WTC11 (cell line): Measurements from ENCODE around the gene ANO2. TPM values are rescaled to one million over a fixed set of nuclear protein-coding genes. Genes with fewer than 3 reads are reported as not detected.

Experiments
- ATAC-seq: fragments of 200-7000 bp; cut with Tn5 transposase; 2 replicates; pipeline ENCODE4 v1.10.0; 2021; ENCODE audit warnings: mild to moderate bottlenecking, moderate library complexity
- CTCF ChIA-PET: fragments of 300-600 bp; sonication (Branson Sonifier 250); formaldehyde crosslinking; loops from one replicate; lab custom pipeline; 2021; ENCODE audit warnings: antibody characterized with exemption; lab: Charles Lee
- POLR2A ChIA-PET: fragments of 350-600 bp; sonication (Branson Sonifier 250); formaldehyde crosslinking; loops from one replicate; lab custom pipeline; 2021; ENCODE audit warnings: antibody characterized with exemption; lab: Charles Lee
- DNase-seq: peaks from one replicate; pipeline ENCODE4 v3.0.0; 2021; ENCODE audit warnings: low spot score
- H3K27ac Mint-ChIP-seq: 2 replicates; pipeline ENCODE4 v1.8.0; 2021; ENCODE audit warnings: mixed read lengths
- H3K27me3 Mint-ChIP-seq: 2 replicates; pipeline ENCODE4 v1.8.0; 2021; ENCODE audit warnings: low read depth, mild to moderate bottlenecking, moderate library complexity, mixed read lengths
- H3K36me3 Mint-ChIP-seq: 2 replicates; pipeline ENCODE4 v1.8.0; 2021; ENCODE audit warnings: mixed read lengths
- H3K4me1 Mint-ChIP-seq: 2 replicates; pipeline ENCODE4 v1.8.0; 2022; ENCODE audit warnings: mixed read lengths
- H3K4me3 Mint-ChIP-seq: 2 replicates; pipeline ENCODE4 v1.8.0; 2021; ENCODE audit warnings: mild to moderate bottlenecking, moderate library complexity, mixed read lengths
- H3K9me3 Mint-ChIP-seq: 2 replicates; pipeline ENCODE4 v1.8.0; 2021; ENCODE audit warnings: mixed read lengths
- AFF4 ChIP-seq: sonication (generic); formaldehyde crosslinking; IDR thresholded peaks from 2 replicates; pipeline ENCODE4 v1.8.1; 2023; ENCODE audit warnings: mild to moderate bottlenecking, missing genetic modification reagents, borderline replicate concordance
- E2F5 ChIP-seq: sonication (generic); formaldehyde crosslinking; IDR thresholded peaks from 2 replicates; pipeline ENCODE4 v1.8.1; 2022; ENCODE audit warnings: mild to moderate bottlenecking, moderate library complexity, missing genetic modification reagents
- IRF1 ChIP-seq: sonication (generic); formaldehyde crosslinking; IDR thresholded peaks from 2 replicates; pipeline ENCODE4 v1.8.0; 2023; ENCODE audit warnings: missing genetic modification reagents
- JUN ChIP-seq: sonication (generic); formaldehyde crosslinking; IDR thresholded peaks from 2 replicates; pipeline ENCODE4 v1.8.0; 2023; ENCODE audit warnings: mild to moderate bottlenecking, missing genetic modification reagents
- MLX ChIP-seq: sonication (generic); formaldehyde crosslinking; IDR thresholded peaks from 2 replicates; pipeline ENCODE4 v1.8.1; 2023; ENCODE audit warnings: mild to moderate bottlenecking, missing genetic modification reagents, moderate library complexity
- MXD4 ChIP-seq: fragments of 250-450 bp; sonication (Bioruptor Pico); IDR thresholded peaks from 2 replicates; pipeline ENCODE4 v1.8.0; 2021; ENCODE audit warnings: mild to moderate bottlenecking, moderate library complexity, borderline replicate concordance
- NFATC4 ChIP-seq: fragments of 250-450 bp; sonication (Bioruptor Pico); IDR thresholded peaks from 2 replicates; pipeline ENCODE4 v1.9.0; 2021; ENCODE audit warnings: mild to moderate bottlenecking
- NR3C1 ChIP-seq: sonication (generic); formaldehyde crosslinking; conservative IDR thresholded peaks from 2 replicates; pipeline ENCODE4 v1.8.1; 2023; ENCODE audit warnings: low read depth, mild to moderate bottlenecking, missing genetic modification reagents
- TP53 ChIP-seq: sonication (generic); formaldehyde crosslinking; IDR thresholded peaks from 2 replicates; pipeline ENCODE4 v1.8.1; 2023; ENCODE audit warnings: mild to moderate bottlenecking, missing genetic modification reagents
- ZBTB21 ChIP-seq: sonication (generic); formaldehyde crosslinking; IDR thresholded peaks from 2 replicates; pipeline ENCODE4 v1.8.1; 2023; ENCODE audit warnings: mild to moderate bottlenecking, missing genetic modification reagents, borderline replicate concordance
- ZBTB43 ChIP-seq: sonication (generic); formaldehyde crosslinking; IDR thresholded peaks from 2 replicates; pipeline ENCODE4 v1.8.1; 2023; ENCODE audit warnings: mild to moderate bottlenecking, missing genetic modification reagents
- ZNF219 ChIP-seq: sonication (generic); formaldehyde crosslinking; IDR thresholded peaks from 2 replicates; pipeline ENCODE4 v1.8.0; 2023; ENCODE audit warnings: missing genetic modification reagents, mild to moderate bottlenecking, borderline replicate concordance
- ZNF512 ChIP-seq: sonication (generic); formaldehyde crosslinking; IDR thresholded peaks from 2 replicates; pipeline ENCODE4 v1.8.1; 2022; ENCODE audit warnings: missing genetic modification reagents, borderline replicate concordance
- ZSCAN18 ChIP-seq: fragments of 250-450 bp; sonication (Bioruptor Pico); IDR thresholded peaks from 2 replicates; pipeline ENCODE4 v2.1.2; 2022; ENCODE audit warnings: mild to moderate bottlenecking, moderate library complexity
- total RNA-seq: library from RNA; stranded (reverse); gene quantifications from 3 replicates; pipeline ENCODE4 v1.2.3, GENCODE V29; 2021

ANO2 gene
- total RNA-seq, 1 experiment from 2014 or later: 2.8 TPM

- TF ChIP-seq MLX (CRISPR knock-in tag): no peak
- TF ChIP-seq ZNF219 (CRISPR knock-in tag): no peak
- TF ChIP-seq TP53 (CRISPR knock-in tag): no peak
Measured at GRCh38 chr12:5567016-5567725, 377.9 kb downstream of the ANO2 start (continued).

GRCh38 chr12:5565933-5566599 is 379.0 kb downstream of the ANO2 start:
- no peak overlapping the region for H3K27ac Mint-ChIP-seq
- ChIA-PET POLR2A (no interaction called here), CTCF (interaction anchor here (0.9 to 1.5 kb wide), 2 partner anchors 83 to 179 kb away, joined by 3 to 6 read pairs; no protein-coding TSS in a partner anchor)
- ATAC-seq: no peak
- H3K4me1 Mint-ChIP-seq: no peaks in the 10 kb centered on the region
- H3K27me3 Mint-ChIP-seq: no peaks in the 10 kb centered on the region; the same call in 1 of the 2 replicates
- no peak for DNase-seq
- no peak for TF ChIP-seq ZNF512 (CRISPR knock-in tag)
- TF ChIP-seq ZSCAN18 (CRISPR knock-in tag): no peak
- TF ChIP-seq, all 79 proteins: peak for 0
- Mint-ChIP-seq H3K36me3 (no peaks in the 10 kb centered on the region), H3K4me3 (no peak overlapping the region), H3K9me3 (no peaks in the 10 kb centered on the region)

GRCh38 chr12:5562581-5562980 is 382.5 kb downstream of the ANO2 start:
- no peak overlapping the region for H3K27ac Mint-ChIP-seq

GRCh38 chr12:5561846-5562245 is 383.2 kb downstream of the ANO2 start:
- Mint-ChIP-seq H3K36me3 (no peaks in the 10 kb centered on the region), H3K4me3 (no peak overlapping the region), H3K27me3 (no peaks in the 10 kb centered on the region; the same call in 1 of the 2 replicates), H3K27ac (no peak overlapping the region), H3K4me1 (peaks cover 28% of the 10 kb centered on the region), H3K9me3 (no peaks in the 10 kb centered on the region)
- CTCF ChIA-PET: no interaction called here
- DNase-seq (no peak), ATAC-seq (no peak)
- POLR2A ChIA-PET: interaction anchor here (0.5 kb wide), 1 partner anchor 26 kb away, joined by 3 read pairs; no protein-coding TSS in a partner anchor
- TF ChIP-seq AFF4 (no peak), ZBTB21 (CRISPR knock-in tag) (no peak), NR3C1 (CRISPR knock-in tag) (no peak), NFATC4 (no peak), JUN (no peak), IRF1 (CRISPR knock-in tag) (no peak), MXD4 (CRISPR knock-in tag) (no peak)

More at GRCh38 chr12:5562581-5562980, 382.5 kb downstream of the ANO2 start:
- ChIA-PET POLR2A (interaction anchor here (0.5 kb wide), 1 partner anchor 25 kb away, joined by 3 read pairs; no protein-coding TSS in a partner anchor), CTCF (no interaction called here)
- ATAC-seq (no peak), DNase-seq (no peak)
- Mint-ChIP-seq H3K27me3 (no peaks in the 10 kb centered on the region; the same call in 1 of the 2 replicates), H3K4me1 (peaks cover 25% of the 10 kb centered on the region), H3K36me3 (no peaks in the 10 kb centered on the region), H3K4me3 (no peak overlapping the region), H3K9me3 (no peaks in the 10 kb centered on the region)
- TF ChIP-seq E2F5 (CRISPR knock-in tag) (no peak), ZBTB43 (no peak)
